Fibroblast of skin of scalp (primary cell): ENCODE data around the gene RENBP.

Source experiments
- DNase-seq: peaks from one replicate; pipeline ENCODE4 v3.0.0-alpha.2; 2013

Gene RENBP

GRCh38 chrX:153970357-153971123, 26.1 kb upstream of the RENBP start:
- peak; percentile 82 for DNase-seq

- DNase-seq, result no peak
These were observed 25.5 kb upstream of the RENBP start for GRCh38 chrX:153969904-153970356.

GRCh38 chrX:153969125-153969903, 24.9 kb upstream of the RENBP start:
- DNase-seq, result no peak

- DNase-seq, result no peak
These were observed 24.3 kb upstream of the RENBP start for GRCh38 chrX:153968754-153969124.

GRCh38 chrX:153968255-153968654, 23.8 kb upstream of the RENBP start:
- DNase-seq, result no peak

- DNase-seq, result no peak
These were observed 23.2 kb upstream of the RENBP start for GRCh38 chrX:153967536-153968224.

- no peak for DNase-seq
These were observed 22.5 kb upstream of the RENBP start for GRCh38 chrX:153966841-153967535.

- DNase-seq, result no peak
These were observed 21.8 kb upstream of the RENBP start for GRCh38 chrX:153966283-153966688.

GRCh38 chrX:153965406-153965805, 21.0 kb upstream of the RENBP start:
- DNase-seq, result no peak

- no peak for DNase-seq
These were observed 19.7 kb upstream of the RENBP start for GRCh38 chrX:153964105-153964504.

GRCh38 chrX:153963546-153963945, 19.1 kb upstream of the RENBP start:
- no peak for DNase-seq

GRCh38 chrX:153961292-153961691, 16.8 kb upstream of the RENBP start:
- no peak for DNase-seq

GRCh38 chrX:153960786-153961185, 16.3 kb upstream of the RENBP start:
- no peak for DNase-seq

GRCh38 chrX:153960077-153960476, 15.6 kb upstream of the RENBP start:
- DNase-seq, result no peak

GRCh38 chrX:153959649-153960048, 15.2 kb upstream of the RENBP start:
- DNase-seq, result no peak

- DNase-seq, result no peak
These were observed 14.2 kb upstream of the RENBP start for GRCh38 chrX:153958605-153959004.

GRCh38 chrX:153957224-153957623, 12.8 kb upstream of the RENBP start:
- DNase-seq, result no peak

- DNase-seq, result no peak
These were observed 11.8 kb upstream of the RENBP start for GRCh38 chrX:153956044-153956907.

GRCh38 chrX:153955228-153955732, 10.8 kb upstream of the RENBP start:
- DNase-seq, result no peak

GRCh38 chrX:153954558-153955227, 10.2 kb upstream of the RENBP start:
- no peak for DNase-seq
